Raji (cell line): ENCODE results near the gene TTC34.

Experiments used
- POLR2A ChIP-seq: IDR thresholded peaks from 2 replicates; pipeline ENCODE4 v1.6.1; 2011; ENCODE audit warnings: low read depth, low read length, control low read depth; ENCODE audit not compliant: insufficient read depth

Gene TTC34

GRCh38 chr1:2808831-2809605 is 7.5 kb upstream of the TTC34 start:
- TF ChIP-seq POLR2A = no peak

- no peak for TF ChIP-seq POLR2A
Measured at GRCh38 chr1:2808386-2808705, 6.9 kb upstream of the TTC34 start.

GRCh38 chr1:2807678-2808385 is 6.3 kb upstream of the TTC34 start:
- TF ChIP-seq POLR2A = no peak

- no peak for TF ChIP-seq POLR2A
Measured at GRCh38 chr1:2807036-2807435, 5.5 kb upstream of the TTC34 start.

GRCh38 chr1:2806591-2806990 is 5.1 kb upstream of the TTC34 start:
- TF ChIP-seq POLR2A = no peak

- TF ChIP-seq POLR2A = no peak
Measured at GRCh38 chr1:2805801-2806430, 4.4 kb upstream of the TTC34 start.

- TF ChIP-seq POLR2A = no peak
Measured at GRCh38 chr1:2804628-2805351, 3.3 kb upstream of the TTC34 start.

GRCh38 chr1:2803931-2804627 is 2.6 kb upstream of the TTC34 start:
- no peak for TF ChIP-seq POLR2A

GRCh38 chr1:2803086-2803930 is 1.8 kb upstream of the TTC34 start:
- TF ChIP-seq POLR2A = no peak

GRCh38 chr1:2802421-2802961 is 998 bp upstream of the TTC34 start:
- TF ChIP-seq POLR2A = no peak

- no peak for TF ChIP-seq POLR2A
Measured at GRCh38 chr1:2801046-2801445, 447 bp downstream of the TTC34 start.

- no peak for TF ChIP-seq POLR2A
Measured at GRCh38 chr1:2800664-2801045, 838 bp downstream of the TTC34 start.

- TF ChIP-seq POLR2A = no peak
Measured at GRCh38 chr1:2799811-2800663, 1.5 kb downstream of the TTC34 start.
